Left renal cortex interstitium (tissue), 4 donors: ENCODE results near the gene CTDSPL. TPM values are rescaled to one million over a fixed set of nuclear protein-coding genes. Genes with fewer than 3 reads are reported as not detected.

Experiments
- DNase-seq, 4 donors: peaks; one replicate each; pipeline ENCODE4 v3.0.0-alpha.2; 2013; ENCODE audit warnings: low read depth in 4 of 4, low spot score in 2 of 4, missing footprints in 1 of 4
- polyA plus RNA-seq, 4 donors: library from polyadenylated mRNA; unstranded; fragments of 120-200 nt; gene quantifications; one replicate each; pipeline ENCODE4 v1.2.1, GENCODE V29; 2013; ENCODE audit not compliant: insufficient read length in 4 of 4

Gene CTDSPL
- polyA plus RNA-seq, 4 donors, result 100 to 107 (median 105) TPM

GRCh38 chr3:37996785-37997301 is 135.2 kb downstream of the CTDSPL start:
- DNase-seq, result peak in 2 of 4 donors; percentile 45 to 71

GRCh38 chr3:37997342-37997741 is 135.7 kb downstream of the CTDSPL start:
- DNase-seq, result no peak

GRCh38 chr3:37997791-37998370 is 136.2 kb downstream of the CTDSPL start:
- no peak for DNase-seq

- no peak for DNase-seq
Observed at GRCh38 chr3:37999836-38000235, 138.2 kb downstream of the CTDSPL start.

- DNase-seq, result no peak
Observed at GRCh38 chr3:38000242-38000916, 138.7 kb downstream of the CTDSPL start.

- no peak for DNase-seq
Observed at GRCh38 chr3:38000965-38001455, 139.3 kb downstream of the CTDSPL start.

- DNase-seq, result no peak
Observed at GRCh38 chr3:38001456-38002081, 139.9 kb downstream of the CTDSPL start.

GRCh38 chr3:38002291-38002876 is 140.7 kb downstream of the CTDSPL start:
- no peak for DNase-seq

- no peak for DNase-seq
Observed at GRCh38 chr3:38002940-38003339, 141.3 kb downstream of the CTDSPL start.

- peak in 1 of 4 donors; percentile 54 for DNase-seq
Observed at GRCh38 chr3:38003371-38003816, 141.7 kb downstream of the CTDSPL start.

GRCh38 chr3:38003817-38004414 is 142.2 kb downstream of the CTDSPL start:
- no peak for DNase-seq

- DNase-seq, result peak in 1 of 4 donors; percentile 48
Observed at GRCh38 chr3:38004415-38005075, 142.9 kb downstream of the CTDSPL start.

GRCh38 chr3:38005076-38006020 is 143.7 kb downstream of the CTDSPL start:
- DNase-seq, result no peak

GRCh38 chr3:38006031-38006430 is 144.4 kb downstream of the CTDSPL start:
- no peak for DNase-seq

GRCh38 chr3:38006445-38006995 is 144.8 kb downstream of the CTDSPL start:
- no peak for DNase-seq

GRCh38 chr3:38007754-38008090 is 146.0 kb downstream of the CTDSPL start:
- DNase-seq, result no peak

GRCh38 chr3:38008191-38008701 is 146.6 kb downstream of the CTDSPL start:
- DNase-seq, result no peak

GRCh38 chr3:38008971-38009580 is 147.4 kb downstream of the CTDSPL start:
- no peak for DNase-seq
